Gastrocnemius medialis (tissue), 4 donors: ENCODE measurements around the gene GRM8.

ENCODE experiments used
- CTCF ChIP-seq, 5 experiments: fragments of 450-650 bp in 3 of 5; fragments of 200-600 bp in 2 of 5; sonication (generic) in 2 of 5; IDR thresholded peaks in 4 of 5; conservative IDR thresholded peaks in 1 of 5; 1 replicate in 4 of 5; 2 replicates in 1 of 5; pipeline ENCODE4 v1.5.1; 2016 to 2019; ENCODE audit warnings: antibody characterized with exemption in 5 of 5, mild to moderate bottlenecking in 3 of 5, moderate library complexity in 3 of 5
- POLR2A ChIP-seq, 2 donors: fragments of 450-650 bp; IDR thresholded peaks; one replicate each; pipeline ENCODE4 v1.6.1; 2017; ENCODE audit warnings: antibody characterized with exemption in 2 of 2, mild to moderate bottlenecking in 2 of 2, moderate library complexity in 2 of 2

GRCh38 chr7:127189886-127190285 lies 62.9 kb downstream of the GRM8 start:
- TF ChIP-seq CTCF (IDR thresholded peaks at IDR 0.05 in 4 of 5, conservative IDR thresholded peaks at IDR 0.05 in 1 of 5): no peak
- TF ChIP-seq POLR2A (IDR thresholded peaks at IDR 0.05): no peak
